NCI-H526 (cell line): ENCODE results near the gene ELF2.
"Not testable (repeated sequence)": the region's sequence is repeated elsewhere in the genome, so short reads cannot be mapped to it uniquely, and the experiment has no call there.

Experiments
- DNase-seq, 2 experiments: peaks; one replicate each; lab custom pipeline; 2025; lab: John Stamatoyannopoulos, UW

The ELF2 gene

GRCh38 chr4:139177049-139177868, at the start of gene ELF2:
TSS of gene ELF2 (minus strand) at chr4:139177218. CDS start at chr4:139137701, 39,517 bp downstream.
- DNase-seq, result peak; percentile 83 to 95

GRCh38 chr4:139223682-139224317, 46.8 kb upstream of the ELF2 start:
- no peak for DNase-seq

GRCh38 chr4:139222215-139222614, 45.2 kb upstream of the ELF2 start:
- no peak for DNase-seq

- DNase-seq, result no peak
Measured at GRCh38 chr4:139221687-139222086, 44.7 kb upstream of the ELF2 start.

GRCh38 chr4:139219450-139220055, 42.5 kb upstream of the ELF2 start:
- DNase-seq, result no peak

GRCh38 chr4:139214039-139214534, 37.1 kb upstream of the ELF2 start:
- peak in 1 of 2 experiments; percentile 6 for DNase-seq

- not testable (repeated sequence) for DNase-seq
Measured at GRCh38 chr4:139213633-139214032, 36.6 kb upstream of the ELF2 start.

GRCh38 chr4:139212900-139213299, 35.9 kb upstream of the ELF2 start:
- no peak for DNase-seq

- DNase-seq, result no peak
Measured at GRCh38 chr4:139210486-139210885, 33.5 kb upstream of the ELF2 start.

GRCh38 chr4:139209470-139210063, 32.5 kb upstream of the ELF2 start:
- DNase-seq, result no peak

- DNase-seq, result no peak
Measured at GRCh38 chr4:139208404-139208945, 31.5 kb upstream of the ELF2 start.

- DNase-seq, result no peak
Measured at GRCh38 chr4:139207873-139208403, 30.9 kb upstream of the ELF2 start.

- no peak for DNase-seq
Measured at GRCh38 chr4:139207247-139207646, 30.2 kb upstream of the ELF2 start.

GRCh38 chr4:139202991-139203390, 26.0 kb upstream of the ELF2 start:
- no peak for DNase-seq

- DNase-seq, result no peak
Measured at GRCh38 chr4:139200506-139200905, 23.5 kb upstream of the ELF2 start.

- no peak for DNase-seq
Measured at GRCh38 chr4:139200102-139200501, 23.1 kb upstream of the ELF2 start.

- DNase-seq, result not testable (repeated sequence)
Measured at GRCh38 chr4:139197214-139197613, 20.2 kb upstream of the ELF2 start.

GRCh38 chr4:139196462-139196861, 19.4 kb upstream of the ELF2 start:
- no peak for DNase-seq

GRCh38 chr4:139191373-139191772, 14.4 kb upstream of the ELF2 start:
- no peak for DNase-seq

- no peak for DNase-seq
Measured at GRCh38 chr4:139189972-139190371, 13.0 kb upstream of the ELF2 start.

GRCh38 chr4:139189417-139189749, 12.4 kb upstream of the ELF2 start:
- no peak for DNase-seq
